ENCODE results near the gene TTLL13.
"Not testable (repeated sequence)": the region's sequence is repeated elsewhere in the genome, so short reads cannot be mapped to it uniquely, and the experiment has no call there.

Gene TTLL13

DNA sequence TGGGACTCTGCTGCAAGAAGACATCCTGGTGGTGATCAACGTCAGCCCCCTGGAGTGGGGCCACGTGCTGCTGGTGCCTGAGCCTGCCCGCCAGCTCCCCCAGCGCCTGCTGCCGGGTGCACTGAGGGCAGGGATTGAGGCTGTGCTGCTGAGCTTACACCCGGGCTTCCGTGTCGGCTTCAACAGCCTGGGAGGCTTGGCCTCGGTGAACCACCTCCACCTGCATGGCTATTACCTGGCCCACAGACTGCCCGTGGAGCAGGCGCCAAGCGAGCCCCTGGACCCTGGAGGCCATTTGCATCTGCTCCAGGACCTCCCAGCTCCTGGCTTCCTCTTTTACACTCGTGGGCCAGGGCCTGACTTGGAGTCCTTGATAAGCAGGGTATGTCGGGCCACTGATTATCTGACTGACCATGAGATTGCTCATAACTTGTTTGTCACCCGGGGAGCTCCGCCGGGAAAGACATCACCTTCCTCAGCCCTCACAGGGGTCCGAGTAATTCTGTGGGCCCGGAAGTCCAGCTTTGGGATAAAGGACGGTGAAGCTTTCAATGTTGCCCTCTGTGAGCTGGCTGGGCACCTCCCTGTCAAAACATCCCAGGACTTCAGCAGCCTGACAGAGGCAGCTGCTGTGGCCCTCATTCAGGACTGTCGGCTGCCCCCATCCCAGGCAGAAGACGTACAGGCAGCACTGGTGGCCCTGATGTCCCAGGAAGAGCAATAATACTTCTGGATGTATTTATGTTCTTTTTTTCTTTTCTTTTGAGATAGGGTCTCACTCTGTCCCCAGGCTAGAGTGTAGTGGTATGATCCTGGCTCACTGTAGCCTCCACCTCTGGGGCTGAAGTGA lies 7.8 kb upstream of the TTLL13 start:
- peaks cover 18% of the 10 kb centered on the region for H3K36me3 Mint-ChIP-seq (ENCODE audit: low read depth)
- H3K4me1 Mint-ChIP-seq (ENCODE audit: low read depth): peaks cover 4% of the 10 kb centered on the region
- H3K9me3 Mint-ChIP-seq: no peaks in the 10 kb centered on the region

GRCh38 chr15:90243943-90244639 lies 5.3 kb upstream of the TTLL13 start:
- no peaks in the 10 kb centered on the region for H3K9me3 Mint-ChIP-seq
- peaks cover 6% of the 10 kb centered on the region for H3K4me1 Mint-ChIP-seq (ENCODE audit: low read depth)
- no peak overlapping the region for H3K27ac Mint-ChIP-seq
- no peaks in the 10 kb centered on the region for H3K27me3 Mint-ChIP-seq (ENCODE audit: low read depth)
- peaks cover 10% of the 10 kb centered on the region for H3K36me3 Mint-ChIP-seq (ENCODE audit: low read depth)
- no peak overlapping the region for H3K4me3 Mint-ChIP-seq

More for the DNA sequence above, 7.8 kb upstream of the TTLL13 start:
- H3K27me3 Mint-ChIP-seq (ENCODE audit: low read depth): no peaks in the 10 kb centered on the region
- H3K27ac Mint-ChIP-seq: no peak overlapping the region
- H3K4me3 Mint-ChIP-seq: no peak overlapping the region

GRCh38 chr15:90248789-90249202 lies 560 bp upstream of the TTLL13 start:
- peak overlapping the region; percentile 8 for H3K27ac Mint-ChIP-seq
- H3K36me3 Mint-ChIP-seq (ENCODE audit: low read depth): no peaks in the 10 kb centered on the region
- H3K27me3 Mint-ChIP-seq (ENCODE audit: low read depth): peaks cover 8% of the 10 kb centered on the region
- peaks cover 14% of the 10 kb centered on the region for H3K4me1 Mint-ChIP-seq (ENCODE audit: low read depth)
- peak overlapping the region; percentile 32 for H3K4me3 Mint-ChIP-seq
- no peaks in the 10 kb centered on the region for H3K9me3 Mint-ChIP-seq

DNA sequence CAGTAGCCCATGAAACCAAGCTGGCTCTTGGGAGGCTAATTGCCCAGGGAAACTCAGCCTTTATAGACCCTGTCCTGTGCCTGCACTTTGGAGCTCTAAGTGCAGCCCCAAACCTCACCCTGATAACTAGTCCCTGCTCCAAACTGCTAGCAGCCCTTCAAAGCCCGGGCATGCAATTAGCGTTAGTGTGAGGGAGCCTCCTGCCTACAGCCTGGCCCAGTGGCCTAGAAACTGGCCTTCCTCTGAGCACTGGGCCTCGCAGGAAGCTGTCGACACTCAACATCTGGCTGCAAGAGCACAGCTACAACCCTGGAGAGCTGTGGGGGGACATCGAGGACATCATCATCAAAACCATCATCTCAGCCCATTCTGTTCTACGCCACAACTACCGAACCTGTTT lies 8.4 kb downstream of the TTLL13 start:
- Mint-ChIP-seq H3K4me3 (no peak overlapping the region), H3K9me3 (no peaks in the 10 kb centered on the region), H3K36me3 (ENCODE audit: low read depth) (no peaks in the 10 kb centered on the region), H3K27me3 (ENCODE audit: low read depth) (no peaks in the 10 kb centered on the region), H3K4me1 (ENCODE audit: low read depth) (peaks cover 6% of the 10 kb centered on the region), H3K27ac (no peak overlapping the region)

DNA sequence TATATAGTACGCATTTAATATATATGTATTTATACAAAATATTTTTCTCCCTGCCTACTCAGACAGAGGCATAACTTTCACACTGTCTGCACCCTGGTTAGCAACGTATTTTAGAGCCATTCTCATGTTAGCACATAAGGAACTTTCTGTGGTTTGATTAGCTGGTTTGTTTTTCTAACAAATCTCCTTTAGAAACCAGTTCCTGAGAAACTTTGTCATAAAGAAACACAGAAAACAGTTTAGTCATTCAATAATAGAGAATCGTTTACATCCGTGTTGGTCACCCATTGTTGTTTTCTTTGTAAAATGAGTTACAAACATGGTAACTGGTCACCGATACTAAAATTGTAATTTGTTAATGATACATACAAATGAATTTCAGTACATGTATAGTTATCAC lies 10.2 kb downstream of the TTLL13 start:
- H3K9me3 Mint-ChIP-seq: no peaks in the 10 kb centered on the region
- H3K36me3 Mint-ChIP-seq (ENCODE audit: low read depth): no peaks in the 10 kb centered on the region
- H3K27ac Mint-ChIP-seq: no peak overlapping the region
- peaks cover 12% of the 10 kb centered on the region for H3K4me1 Mint-ChIP-seq (ENCODE audit: low read depth)
- no peaks in the 10 kb centered on the region for H3K27me3 Mint-ChIP-seq (ENCODE audit: low read depth)
- no peak overlapping the region for H3K4me3 Mint-ChIP-seq

- H3K4me3 Mint-ChIP-seq: not testable (repeated sequence)
These were observed 11.4 kb downstream of the TTLL13 start for GRCh38 chr15:90260731-90261130.

GRCh38 chr15:90261811-90262210 lies 12.5 kb downstream of the TTLL13 start:
- Mint-ChIP-seq H3K9me3 (no peaks in the 10 kb centered on the region), H3K27ac (no peak overlapping the region), H3K36me3 (ENCODE audit: low read depth) (peaks cover 2% of the 10 kb centered on the region), H3K27me3 (ENCODE audit: low read depth) (no peaks in the 10 kb centered on the region), H3K4me3 (no peak overlapping the region), H3K4me1 (ENCODE audit: low read depth) (peaks cover 18% of the 10 kb centered on the region)

More at GRCh38 chr15:90260731-90261130, 11.4 kb downstream of the TTLL13 start:
- H3K27me3 Mint-ChIP-seq (ENCODE audit: low read depth); H3K36me3 Mint-ChIP-seq (ENCODE audit: low read depth); H3K27ac Mint-ChIP-seq; H3K9me3 Mint-ChIP-seq: not testable (repeated sequence)
- peaks cover 18% of the 10 kb centered on the region for H3K4me1 Mint-ChIP-seq (ENCODE audit: low read depth)

DNA sequence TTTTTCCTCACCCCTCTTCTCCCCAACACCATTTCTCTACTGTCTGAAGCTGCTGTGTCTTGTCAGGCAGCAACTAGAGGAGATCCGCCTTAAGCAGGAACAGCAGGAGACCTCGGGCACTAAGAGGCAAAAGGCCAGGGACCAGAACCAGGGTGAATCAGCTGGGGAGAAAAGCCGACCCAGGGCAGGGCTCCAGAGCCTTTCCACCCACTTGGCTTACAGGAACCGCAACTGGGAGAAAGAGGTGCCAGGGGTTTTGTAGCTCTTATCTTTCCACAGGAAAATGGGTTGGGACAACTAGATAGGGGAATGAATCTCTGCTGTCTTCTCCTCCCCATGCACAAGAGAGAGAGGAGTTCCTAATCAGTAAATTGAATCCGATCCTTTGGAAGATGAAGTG lies 13.1 kb downstream of the TTLL13 start:
- no peak overlapping the region for H3K27ac Mint-ChIP-seq
- H3K4me1 Mint-ChIP-seq (ENCODE audit: low read depth): peaks cover 22% of the 10 kb centered on the region

GRCh38 chr15:90264671-90265070 lies 15.3 kb downstream of the TTLL13 start:
- Mint-ChIP-seq H3K4me3 (peak overlapping the region; percentile 97), H3K27ac (peak overlapping the region; percentile 98), H3K27me3 (ENCODE audit: low read depth) (no peaks in the 10 kb centered on the region), H3K36me3 (ENCODE audit: low read depth) (peaks cover 10% of the 10 kb centered on the region), H3K9me3 (no peaks in the 10 kb centered on the region), H3K4me1 (ENCODE audit: low read depth) (peaks cover 31% of the 10 kb centered on the region)

More for the DNA sequence above, 13.1 kb downstream of the TTLL13 start:
- Mint-ChIP-seq H3K9me3 (no peaks in the 10 kb centered on the region), H3K36me3 (ENCODE audit: low read depth) (peaks cover 2% of the 10 kb centered on the region), H3K27me3 (ENCODE audit: low read depth) (no peaks in the 10 kb centered on the region), H3K4me3 (no peak overlapping the region)

- H3K36me3 Mint-ChIP-seq (ENCODE audit: low read depth): peaks cover 17% of the 10 kb centered on the region
- H3K4me1 Mint-ChIP-seq (ENCODE audit: low read depth): peaks cover 35% of the 10 kb centered on the region
- H3K27me3 Mint-ChIP-seq (ENCODE audit: low read depth): no peaks in the 10 kb centered on the region
- H3K9me3 Mint-ChIP-seq: no peaks in the 10 kb centered on the region
- peak within 1 kb of the TSS; percentile 98 for H3K27ac Mint-ChIP-seq
- H3K4me3 Mint-ChIP-seq: peak within 1 kb of the TSS; percentile 97
These were observed 16.1 kb downstream of the TTLL13 start, which contains the start of gene NGRN for GRCh38 chr15:90265271-90266060. TSS of gene NGRN (plus strand) at chr15:90265672. CDS start at chr15:90265713, 41 bp downstream.

- Mint-ChIP-seq H3K9me3 (no peaks in the 10 kb centered on the region), H3K4me3 (peak overlapping the region; percentile 97), H3K27me3 (ENCODE audit: low read depth) (no peaks in the 10 kb centered on the region), H3K27ac (peak overlapping the region; percentile 98), H3K36me3 (ENCODE audit: low read depth) (peaks cover 20% of the 10 kb centered on the region), H3K4me1 (ENCODE audit: low read depth) (peaks cover 37% of the 10 kb centered on the region)
These were observed 16.7 kb downstream of the TTLL13 start for GRCh38 chr15:90266061-90266431.

GRCh38 chr15:90266485-90266884 lies 17.1 kb downstream of the TTLL13 start:
- Mint-ChIP-seq H3K9me3 (no peaks in the 10 kb centered on the region), H3K27me3 (ENCODE audit: low read depth) (no peaks in the 10 kb centered on the region), H3K36me3 (ENCODE audit: low read depth) (peaks cover 23% of the 10 kb centered on the region), H3K4me3 (peak overlapping the region; percentile 97), H3K27ac (peak overlapping the region; percentile 98), H3K4me1 (ENCODE audit: low read depth) (peaks cover 40% of the 10 kb centered on the region)

DNA sequence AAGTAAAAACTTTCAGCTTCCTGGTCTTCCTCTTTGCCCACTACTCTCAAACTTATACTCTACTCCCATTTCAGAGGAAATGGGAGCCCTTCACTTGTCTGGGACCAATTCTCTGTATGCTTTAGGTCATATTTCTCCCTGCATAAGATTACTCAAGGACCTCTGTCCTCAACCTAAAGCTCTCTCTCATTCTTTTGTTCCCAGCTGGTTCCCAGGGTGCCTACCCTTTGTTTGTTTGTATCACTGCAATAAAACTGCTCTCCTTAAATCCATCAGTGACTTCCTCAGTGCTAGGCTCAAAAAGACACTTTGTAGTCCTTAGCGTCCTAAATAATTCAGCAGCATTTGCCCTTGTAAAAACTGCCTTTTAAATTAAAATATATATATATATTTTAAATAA lies 19.1 kb downstream of the TTLL13 start:
- H3K9me3 Mint-ChIP-seq: no peaks in the 10 kb centered on the region
- peak overlapping the region; percentile 77 for H3K4me3 Mint-ChIP-seq
- peaks cover 46% of the 10 kb centered on the region for H3K4me1 Mint-ChIP-seq (ENCODE audit: low read depth)
- H3K27ac Mint-ChIP-seq: peak overlapping the region; percentile 15
- no peaks in the 10 kb centered on the region for H3K27me3 Mint-ChIP-seq (ENCODE audit: low read depth)
- H3K36me3 Mint-ChIP-seq (ENCODE audit: low read depth): peaks cover 26% of the 10 kb centered on the region

DNA sequence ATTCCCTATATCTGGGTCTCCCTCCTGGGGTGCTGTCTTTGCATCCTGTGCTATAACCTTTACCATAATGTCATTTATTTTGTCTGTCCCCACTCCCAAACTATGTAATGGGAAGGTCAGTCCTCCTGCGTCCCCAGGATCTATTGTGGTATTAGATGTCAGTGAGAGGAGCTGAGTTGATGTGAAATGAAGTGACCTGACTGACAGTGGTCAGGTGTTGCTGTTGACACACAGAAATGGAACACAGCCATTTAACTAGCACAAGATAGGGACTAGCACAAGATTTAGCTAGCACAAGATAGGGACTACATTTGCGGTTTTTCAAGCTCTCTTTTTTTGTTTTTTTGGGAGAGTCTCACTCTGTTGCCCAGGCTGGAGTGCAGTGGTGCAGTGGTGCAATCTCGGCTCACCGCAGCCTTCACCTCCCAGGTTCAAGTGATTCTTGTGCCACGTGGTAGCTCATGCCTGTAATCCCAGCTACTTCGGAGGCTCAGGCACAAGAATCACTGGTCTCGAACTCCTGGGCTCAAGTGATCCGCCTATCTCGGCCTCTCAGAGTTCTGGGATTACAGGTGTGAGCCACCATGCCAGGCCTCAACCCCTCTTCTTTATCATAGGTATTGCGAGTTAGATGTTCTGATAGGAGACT lies 21.3 kb downstream of the TTLL13 start:
- H3K4me1 Mint-ChIP-seq (ENCODE audit: low read depth): peaks cover 36% of the 10 kb centered on the region
- no peak overlapping the region for H3K4me3 Mint-ChIP-seq
- H3K27me3 Mint-ChIP-seq (ENCODE audit: low read depth): no peaks in the 10 kb centered on the region
- peaks cover 34% of the 10 kb centered on the region for H3K36me3 Mint-ChIP-seq (ENCODE audit: low read depth)
- H3K27ac Mint-ChIP-seq: no peak overlapping the region
- H3K9me3 Mint-ChIP-seq: no peaks in the 10 kb centered on the region
